HepG2 (cell line): ENCODE measurements around the gene AOX1. TPM values are rescaled to one million over a fixed set of nuclear protein-coding genes. Genes with fewer than 3 reads are reported as not detected.

Experiments
- DMTF1 ChIP-seq: sonication (generic); formaldehyde crosslinking; IDR thresholded peaks from 2 replicates; pipeline ENCODE4 v1.4.0; 2020; ENCODE audit warnings: mild to moderate bottlenecking, missing genetic modification reagents
- ETS1 ChIP-seq: sonication (generic); formaldehyde crosslinking; IDR thresholded peaks from 2 replicates; pipeline ENCODE4 v1.4.0; 2020; ENCODE audit warnings: missing genetic modification reagents
- KDM4B ChIP-seq: sonication (generic); formaldehyde crosslinking; IDR thresholded peaks from 2 replicates; pipeline ENCODE4 v1.4.0; 2020; ENCODE audit warnings: missing genetic modification reagents
- NCOR1 ChIP-seq: fragments of 200-600 bp; sonication (generic); IDR thresholded peaks from 2 replicates; pipeline ENCODE4 v1.7.0; 2017; ENCODE audit warnings: antibody characterized with exemption, low read length, borderline replicate concordance
- RFXAP ChIP-seq: sonication (generic); formaldehyde crosslinking; IDR thresholded peaks from 2 replicates; pipeline ENCODE4 v1.4.0; 2020; ENCODE audit warnings: missing genetic modification reagents, borderline replicate concordance
- SRSF4 ChIP-seq: fragments of 200-400 bp; formaldehyde crosslinking; IDR thresholded peaks from one replicate; pipeline ENCODE4 v1.6.1; 2018; ENCODE audit warnings: mild to moderate bottlenecking, low read depth, low read length, moderate library complexity; ENCODE audit not compliant: poor library complexity, severe bottlenecking
- SRSF9 ChIP-seq: fragments of 200-400 bp; formaldehyde crosslinking; IDR thresholded peaks from 2 replicates; pipeline ENCODE4 v1.6.1; 2018; ENCODE audit warnings: borderline replicate concordance, mild to moderate bottlenecking, low read depth, low read length; ENCODE audit not compliant: insufficient read depth, poor library complexity, severe bottlenecking
- TAF15 ChIP-seq: fragments of 200-400 bp; formaldehyde crosslinking; IDR thresholded peaks from one replicate; pipeline ENCODE4 v1.6.1; 2018; ENCODE audit warnings: mild to moderate bottlenecking, low read depth, low read length; ENCODE audit not compliant: poor library complexity, severe bottlenecking
- ZNF33A ChIP-seq: sonication (generic); formaldehyde crosslinking; IDR thresholded peaks from 2 replicates; pipeline ENCODE4 v1.5.1; 2020; ENCODE audit warnings: missing genetic modification reagents, mild to moderate bottlenecking, moderate library complexity, borderline replicate concordance
- ZNF549 ChIP-seq: sonication (generic); formaldehyde crosslinking; IDR thresholded peaks from 2 replicates; pipeline ENCODE4 v1.5.0; 2020; ENCODE audit warnings: missing genetic modification reagents
- ZSCAN31 ChIP-seq: sonication (generic); formaldehyde crosslinking; IDR thresholded peaks from 2 replicates; pipeline ENCODE4 v1.5.0; 2020; ENCODE audit warnings: low read depth, mild to moderate bottlenecking, missing genetic modification reagents
- polyA plus RNA-seq, 8 experiments: library from polyadenylated mRNA; depleted of rRNA in 3 of 8; stranded (reverse) in 7 of 8; unstranded in 1 of 8; fragments of >200 nt; fragmentation: Illumina TruSeq in 4 of 8; extraction: Trizol in 4 of 8; gene quantifications; 2 replicates each; pipeline versions ENCODE4 v1.2.1 to v1.2.3, GENCODE V29; 2011 to 2016; ENCODE audit warnings: low read depth in 4 of 8, missing spikeins in 1 of 8, mixed read lengths in 1 of 8; ENCODE audit not compliant: insufficient read depth in 1 of 8
- total RNA-seq, 5 experiments: library from RNA; depleted of rRNA; stranded (reverse); fragments of >200 nt; fragmentation: Illumina TruSeq; extraction: Trizol; gene quantifications; 2 replicates each; pipeline ENCODE4 v1.2.3, GENCODE V29; 2016; ENCODE audit warnings: low read depth in 1 of 5
- TF ChIP-seq, protein P1 (sequence below), 2 experiments: sonication (generic) in 1 of 2; formaldehyde crosslinking in 1 of 2; IDR thresholded peaks; 2 replicates each; pipeline versions ENCODE4 v1.6.1 to v1.9.0; 2014 to 2022; ENCODE audit warnings: antibody characterized with exemption in 1 of 2, borderline replicate concordance in 1 of 2, inconsistent platforms in 1 of 2, low read depth in 1 of 2, missing genetic modification reagents in 1 of 2
- TF ChIP-seq, protein P2 (sequence below): sonication (generic); formaldehyde crosslinking; IDR thresholded peaks from 2 replicates; pipeline ENCODE4 v1.4.0; 2020; ENCODE audit warnings: missing genetic modification reagents, borderline replicate concordance

Gene AOX1
- total and polyA plus RNA-seq, 2 of the 13 experiments (the other 11 are each of a cell fraction or from before 2014, with no cell fraction given), result 9.2 to 18.0 TPM

DNA sequence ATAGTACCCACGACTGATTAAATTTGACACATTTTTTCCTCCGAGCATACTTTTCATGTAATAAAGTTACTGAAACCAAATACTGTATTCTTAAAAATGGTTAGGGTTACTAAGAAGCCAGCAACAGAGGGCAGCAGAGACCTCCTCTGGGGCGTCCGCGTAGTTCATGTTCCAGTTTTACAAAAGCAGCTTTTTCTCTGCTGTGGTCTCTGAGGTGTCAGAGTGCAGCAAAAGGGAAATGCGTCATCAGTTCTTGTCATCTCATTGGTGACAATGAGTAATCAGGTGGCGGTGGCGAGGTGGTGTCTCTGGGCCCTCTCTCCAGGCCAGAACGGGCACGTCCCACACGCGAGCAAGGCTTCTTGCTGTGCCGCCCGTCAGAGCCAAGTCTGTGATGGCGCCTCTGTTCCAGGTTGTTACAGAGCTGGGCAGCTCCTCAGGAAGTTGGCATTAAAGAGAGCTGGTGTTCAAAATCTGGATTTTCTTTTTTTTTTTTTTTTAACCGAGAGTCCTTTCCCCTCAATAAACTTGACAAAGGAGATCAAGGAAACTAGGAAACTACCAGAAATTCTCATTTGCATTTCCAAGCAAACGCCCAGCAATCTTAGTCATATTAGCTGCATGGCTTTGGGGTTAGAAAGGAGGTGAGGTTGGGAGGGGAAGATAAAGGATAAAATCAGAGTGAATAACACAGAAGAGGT, 127.3 kb downstream of the AOX1 start (continued):
- TF ChIP-seq, protein P1, sequence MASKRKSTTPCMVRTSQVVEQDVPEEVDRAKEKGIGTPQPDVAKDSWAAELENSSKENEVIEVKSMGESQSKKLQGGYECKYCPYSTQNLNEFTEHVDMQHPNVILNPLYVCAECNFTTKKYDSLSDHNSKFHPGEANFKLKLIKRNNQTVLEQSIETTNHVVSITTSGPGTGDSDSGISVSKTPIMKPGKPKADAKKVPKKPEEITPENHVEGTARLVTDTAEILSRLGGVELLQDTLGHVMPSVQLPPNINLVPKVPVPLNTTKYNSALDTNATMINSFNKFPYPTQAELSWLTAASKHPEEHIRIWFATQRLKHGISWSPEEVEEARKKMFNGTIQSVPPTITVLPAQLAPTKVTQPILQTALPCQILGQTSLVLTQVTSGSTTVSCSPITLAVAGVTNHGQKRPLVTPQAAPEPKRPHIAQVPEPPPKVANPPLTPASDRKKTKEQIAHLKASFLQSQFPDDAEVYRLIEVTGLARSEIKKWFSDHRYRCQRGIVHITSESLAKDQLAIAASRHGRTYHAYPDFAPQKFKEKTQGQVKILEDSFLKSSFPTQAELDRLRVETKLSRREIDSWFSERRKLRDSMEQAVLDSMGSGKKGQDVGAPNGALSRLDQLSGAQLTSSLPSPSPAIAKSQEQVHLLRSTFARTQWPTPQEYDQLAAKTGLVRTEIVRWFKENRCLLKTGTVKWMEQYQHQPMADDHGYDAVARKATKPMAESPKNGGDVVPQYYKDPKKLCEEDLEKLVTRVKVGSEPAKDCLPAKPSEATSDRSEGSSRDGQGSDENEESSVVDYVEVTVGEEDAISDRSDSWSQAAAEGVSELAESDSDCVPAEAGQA (IDR thresholded peaks at IDR 0.05; ENCODE audit: low read depth), result peak; percentile 96
- TF ChIP-seq, protein P1 (CRISPR knock-in tag; IDR thresholded peaks at IDR 0.05; ENCODE audit: borderline replicate concordance), result peak; percentile 56; the same call in 1 of the 2 replicates
- TF ChIP-seq DMTF1 (CRISPR knock-in tag), result no peak
- TF ChIP-seq ZNF549 (CRISPR knock-in tag), result no peak
- TF ChIP-seq ZSCAN31 (CRISPR knock-in tag), result peak; percentile 73; the same call in 1 of the 2 replicates
- TF ChIP-seq KDM4B (CRISPR knock-in tag), result no peak
- TF ChIP-seq RFXAP (CRISPR knock-in tag), result peak; percentile 93; the same call in 1 of the 2 replicates
- TF ChIP-seq, protein P2, sequence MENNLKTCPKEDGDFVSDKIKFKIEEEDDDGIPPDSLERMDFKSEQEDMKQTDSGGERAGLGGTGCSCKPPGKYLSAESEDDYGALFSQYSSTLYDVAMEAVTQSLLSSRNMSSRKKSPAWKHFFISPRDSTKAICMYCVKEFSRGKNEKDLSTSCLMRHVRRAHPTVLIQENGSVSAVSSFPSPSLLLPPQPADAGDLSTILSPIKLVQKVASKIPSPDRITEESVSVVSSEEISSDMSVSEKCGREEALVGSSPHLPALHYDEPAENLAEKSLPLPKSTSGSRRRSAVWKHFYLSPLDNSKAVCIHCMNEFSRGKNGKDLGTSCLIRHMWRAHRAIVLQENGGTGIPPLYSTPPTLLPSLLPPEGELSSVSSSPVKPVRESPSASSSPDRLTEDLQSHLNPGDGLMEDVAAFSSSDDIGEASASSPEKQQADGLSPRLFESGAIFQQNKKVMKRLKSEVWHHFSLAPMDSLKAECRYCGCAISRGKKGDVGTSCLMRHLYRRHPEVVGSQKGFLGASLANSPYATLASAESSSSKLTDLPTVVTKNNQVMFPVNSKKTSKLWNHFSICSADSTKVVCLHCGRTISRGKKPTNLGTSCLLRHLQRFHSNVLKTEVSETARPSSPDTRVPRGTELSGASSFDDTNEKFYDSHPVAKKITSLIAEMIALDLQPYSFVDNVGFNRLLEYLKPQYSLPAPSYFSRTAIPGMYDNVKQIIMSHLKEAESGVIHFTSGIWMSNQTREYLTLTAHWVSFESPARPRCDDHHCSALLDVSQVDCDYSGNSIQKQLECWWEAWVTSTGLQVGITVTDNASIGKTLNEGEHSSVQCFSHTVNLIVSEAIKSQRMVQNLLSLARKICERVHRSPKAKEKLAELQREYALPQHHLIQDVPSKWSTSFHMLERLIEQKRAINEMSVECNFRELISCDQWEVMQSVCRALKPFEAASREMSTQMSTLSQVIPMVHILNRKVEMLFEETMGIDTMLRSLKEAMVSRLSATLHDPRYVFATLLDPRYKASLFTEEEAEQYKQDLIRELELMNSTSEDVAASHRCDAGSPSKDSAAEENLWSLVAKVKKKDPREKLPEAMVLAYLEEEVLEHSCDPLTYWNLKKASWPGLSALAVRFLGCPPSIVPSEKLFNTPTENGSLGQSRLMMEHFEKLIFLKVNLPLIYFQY, result no peak
- no peak for TF ChIP-seq SRSF9
- TF ChIP-seq TAF15, result no peak
- no peak; the same call in 1 of the 2 replicates for TF ChIP-seq ZNF33A (CRISPR knock-in tag)
- TF ChIP-seq NCOR1, result no peak
- no peak for TF ChIP-seq SRSF4
- TF ChIP-seq ETS1 (CRISPR knock-in tag), result no peak
